H9 (cell line): Measurements from ENCODE around the gene TAOK3. TPM values are rescaled to one million over a fixed set of nuclear protein-coding genes. Genes with fewer than 3 reads are reported as not detected.
A peak's percentile ranks its signal among the peaks of the same experiment; 100 is the strongest.

Source experiments
- DNase-seq: peaks from one replicate; pipeline ENCODE4 v3.0.0-alpha.2; 2017
- H2AFZ ChIP-seq: one replicate; pipeline ENCODE4 v1.6.1; 2013; ENCODE audit warnings: mild to moderate bottlenecking, low read length, control low read depth, moderate library complexity
- H2AK5ac ChIP-seq: 2 replicates; pipeline ENCODE4 v1.6.1; 2013; ENCODE audit warnings: low read length, control low read depth, mixed read lengths; ENCODE audit not compliant: insufficient read length
- H2BK120ac ChIP-seq: one replicate; pipeline ENCODE4 v1.6.1; 2013; ENCODE audit warnings: low read depth, mild to moderate bottlenecking, low read length, control low read depth, inconsistent platforms; ENCODE audit not compliant: poor library complexity, severe bottlenecking
- H2BK12ac ChIP-seq: 2 replicates; pipeline ENCODE4 v1.6.1; 2013; ENCODE audit warnings: low read length, control low read depth, mixed read lengths, low read depth; ENCODE audit not compliant: insufficient read length
- H2BK15ac ChIP-seq: 2 replicates; pipeline ENCODE4 v1.6.1; 2013; ENCODE audit warnings: low read depth, low read length, control low read depth
- H2BK20ac ChIP-seq: one replicate; pipeline ENCODE4 v1.6.1; 2013; ENCODE audit warnings: low read depth, mild to moderate bottlenecking, low read length, control low read depth, inconsistent platforms; ENCODE audit not compliant: poor library complexity, severe bottlenecking
- H2BK5ac ChIP-seq: 2 replicates; pipeline ENCODE4 v1.6.1; 2013; ENCODE audit warnings: low read length, control low read depth, mixed read lengths; ENCODE audit not compliant: insufficient read length
- H3K14ac ChIP-seq: 2 replicates; pipeline ENCODE4 v1.6.1; 2013; ENCODE audit warnings: low read length, control low read depth; ENCODE audit not compliant: insufficient read depth
- H3K18ac ChIP-seq: 2 replicates; pipeline ENCODE4 v1.6.1; 2013; ENCODE audit warnings: low read depth, mild to moderate bottlenecking, mixed read lengths, low read length, control low read depth; ENCODE audit not compliant: insufficient read length
- H3K23ac ChIP-seq: 2 replicates; pipeline ENCODE4 v1.6.1; 2013; ENCODE audit warnings: low read length, control low read depth, mixed read lengths, low read depth; ENCODE audit not compliant: insufficient read length
- H3K23me2 ChIP-seq: 2 replicates; pipeline ENCODE4 v1.6.1; 2013; ENCODE audit warnings: low read depth, mild to moderate bottlenecking, mixed read lengths, low read length, control low read depth; ENCODE audit not compliant: insufficient read length, poor library complexity, severe bottlenecking
- H3K27ac ChIP-seq: 2 replicates; pipeline ENCODE4 v1.5.1; 2013; ENCODE audit warnings: low read length, control low read depth, mixed read lengths, low read depth; ENCODE audit not compliant: insufficient read length
- H3K27me3 ChIP-seq: 2 replicates; pipeline ENCODE4 v1.6.1; 2013; ENCODE audit warnings: low read length, control low read depth, inconsistent platforms; ENCODE audit not compliant: insufficient read depth
- H3K4ac ChIP-seq: 2 replicates; pipeline ENCODE4 v1.6.1; 2013; ENCODE audit warnings: low read depth, mild to moderate bottlenecking, control low read depth, inconsistent platforms, low read length, moderate library complexity
- H3K4me1 ChIP-seq: 2 replicates; pipeline ENCODE4 v1.6.1; 2013; ENCODE audit warnings: low read length, control low read depth, inconsistent platforms; ENCODE audit not compliant: insufficient read depth
- H3K4me2 ChIP-seq: 2 replicates; pipeline ENCODE4 v1.6.1; 2013; ENCODE audit warnings: low read length, control low read depth, mixed read lengths; ENCODE audit not compliant: insufficient read length, insufficient read depth
- H3K56ac ChIP-seq: 2 replicates; pipeline ENCODE4 v1.6.1; 2013; ENCODE audit warnings: low read depth, mild to moderate bottlenecking, mixed read lengths, low read length, control low read depth; ENCODE audit not compliant: insufficient read length
- H3K79me1 ChIP-seq: 2 replicates; pipeline ENCODE4 v1.6.1; 2013; ENCODE audit warnings: low read depth, mild to moderate bottlenecking, moderate library complexity, low read length, control low read depth, inconsistent platforms; ENCODE audit not compliant: insufficient read depth, poor library complexity, severe bottlenecking
- H3K79me2 ChIP-seq: 2 replicates; pipeline ENCODE4 v1.6.1; 2013; ENCODE audit warnings: low read length, control low read depth, inconsistent platforms; ENCODE audit not compliant: insufficient read depth
- H3K9ac ChIP-seq: 2 replicates; pipeline ENCODE4 v1.6.1; 2013; ENCODE audit warnings: low read length, control low read depth, mixed read lengths; ENCODE audit not compliant: insufficient read length; ENCODE audit errors: extremely low read depth
- H3K9me3 ChIP-seq: one replicate; pipeline ENCODE4 v1.6.1; 2013; ENCODE audit warnings: low read depth, low read length, inconsistent platforms; ENCODE audit not compliant: control insufficient read depth
- H3T11ph ChIP-seq: one replicate; pipeline ENCODE4 v1.6.1; 2013; ENCODE audit warnings: mild to moderate bottlenecking, low read length, control low read depth, inconsistent platforms
- H4K20me1 ChIP-seq: one replicate; pipeline ENCODE4 v1.6.1; 2013; ENCODE audit not compliant: control insufficient read depth, insufficient read length, insufficient read depth
- H4K5ac ChIP-seq: 2 replicates; pipeline ENCODE4 v1.6.1; 2013; ENCODE audit warnings: low read depth, mild to moderate bottlenecking, mixed read lengths, low read length, control low read depth; ENCODE audit not compliant: insufficient read length
- H4K8ac ChIP-seq: replicated peaks from 2 replicates; pipeline ENCODE4 v1.6.1; 2013; ENCODE audit warnings: low read length, control low read depth, mixed read lengths, low read depth; ENCODE audit not compliant: insufficient read length
- H4K91ac ChIP-seq: 2 replicates; pipeline ENCODE4 v1.6.1; 2013; ENCODE audit warnings: low read depth, mild to moderate bottlenecking, moderate library complexity, mixed read lengths, low read length, control low read depth; ENCODE audit not compliant: insufficient read length
- H3K27ac Mint-ChIP-seq, 3 experiments: 2 replicates in 2 of 3; 3 replicates in 1 of 3; pipeline ENCODE4 v1.8.0; 2020 to 2021; ENCODE audit warnings: mixed read lengths in 3 of 3, mild to moderate bottlenecking in 1 of 3, moderate library complexity in 1 of 3
- H3K27me3 Mint-ChIP-seq: 2 replicates; pipeline ENCODE4 v1.8.0; 2021; ENCODE audit warnings: low read depth, mild to moderate bottlenecking, moderate library complexity, mixed read lengths
- H3K36me3 Mint-ChIP-seq, 3 experiments: 2 replicates in 2 of 3; 3 replicates in 1 of 3; pipeline ENCODE4 v1.8.0; 2020 to 2021; ENCODE audit warnings: low read depth in 3 of 3, mixed read lengths in 3 of 3; ENCODE audit not compliant: insufficient read depth in 1 of 3
- H3K4me1 Mint-ChIP-seq, 2 experiments: 2 replicates each; pipeline ENCODE4 v1.8.0; 2020; ENCODE audit warnings: mixed read lengths in 2 of 2
- H3K4me3 Mint-ChIP-seq, 2 experiments: 2 replicates in 1 of 2; 3 replicates in 1 of 2; pipeline ENCODE4 v1.8.0; 2020 to 2021; ENCODE audit warnings: mild to moderate bottlenecking in 2 of 2, mixed read lengths in 2 of 2, moderate library complexity in 1 of 2
- H3K9me3 Mint-ChIP-seq, 2 experiments: 2 replicates in 1 of 2; 3 replicates in 1 of 2; pipeline ENCODE4 v1.8.0; 2020; ENCODE audit warnings: mild to moderate bottlenecking in 2 of 2, mixed read lengths in 2 of 2, moderate library complexity in 1 of 2
- WGBS: extraction: QIAGEN DNeasy Blood & Tissue Kit; methylation state at CpG from one replicate; pipeline ENCODE4 v1.1.7; 2013; ENCODE audit warnings: missing lambda C conversion rate, low lambda C conversion rate, mixed read lengths; ENCODE audit not compliant: insufficient read length; ENCODE audit errors: extremely low coverage; 5-methylcytosine and 5-hydroxymethylcytosine counted together
- total RNA-seq: library from RNA; stranded (reverse); gene quantifications from 2 replicates; pipeline ENCODE4 v1.2.1, GENCODE V29; 2021
- TF ChIP-seq, protein P1 (sequence below): fragments of 200-600 bp; sonication (generic); conservative IDR thresholded peaks from 3 replicates; pipeline ENCODE4 v1.8.0; 2021; ENCODE audit warnings: antibody characterized with exemption, mild to moderate bottlenecking

The TAOK3 gene
- total RNA-seq, 1 experiment from 2014 or later, result 5.2 TPM

- Histone ChIP-seq H2BK12ac (no peak overlapping the region), H4K5ac (no peak overlapping the region), H3K4ac (no peak overlapping the region), H3K9ac (no peak overlapping the region), H3K4me2 (no peak overlapping the region), H2BK120ac (no peak overlapping the region), H2BK20ac (no peak overlapping the region), H4K20me1 (no peaks in the 10 kb centered on the region), H3K79me1 (no peaks in the 10 kb centered on the region), H3K79me2 (no peaks in the 10 kb centered on the region), H3K27ac (no peak overlapping the region), H2BK15ac (no peak overlapping the region), H3K27me3 (no peaks in the 10 kb centered on the region), H2AK5ac (no peak overlapping the region), H3K56ac (no peak overlapping the region), H3K23ac (no peak overlapping the region), H3T11ph (no peak overlapping the region), H3K4me1 (no peaks in the 10 kb centered on the region), H3K9me3 (no peaks in the 10 kb centered on the region), H3K18ac (no peak overlapping the region), H4K91ac (no peak overlapping the region), H3K14ac (no peak overlapping the region), H2BK5ac (no peak overlapping the region), H4K8ac (no peak overlapping the region), H2AFZ (no peak overlapping the region), H3K23me2 (no peaks in the 10 kb centered on the region)
- WGBS, result no CpG with 5 or more reads among the region's 5 CpGs
- TF ChIP-seq, protein P1, sequence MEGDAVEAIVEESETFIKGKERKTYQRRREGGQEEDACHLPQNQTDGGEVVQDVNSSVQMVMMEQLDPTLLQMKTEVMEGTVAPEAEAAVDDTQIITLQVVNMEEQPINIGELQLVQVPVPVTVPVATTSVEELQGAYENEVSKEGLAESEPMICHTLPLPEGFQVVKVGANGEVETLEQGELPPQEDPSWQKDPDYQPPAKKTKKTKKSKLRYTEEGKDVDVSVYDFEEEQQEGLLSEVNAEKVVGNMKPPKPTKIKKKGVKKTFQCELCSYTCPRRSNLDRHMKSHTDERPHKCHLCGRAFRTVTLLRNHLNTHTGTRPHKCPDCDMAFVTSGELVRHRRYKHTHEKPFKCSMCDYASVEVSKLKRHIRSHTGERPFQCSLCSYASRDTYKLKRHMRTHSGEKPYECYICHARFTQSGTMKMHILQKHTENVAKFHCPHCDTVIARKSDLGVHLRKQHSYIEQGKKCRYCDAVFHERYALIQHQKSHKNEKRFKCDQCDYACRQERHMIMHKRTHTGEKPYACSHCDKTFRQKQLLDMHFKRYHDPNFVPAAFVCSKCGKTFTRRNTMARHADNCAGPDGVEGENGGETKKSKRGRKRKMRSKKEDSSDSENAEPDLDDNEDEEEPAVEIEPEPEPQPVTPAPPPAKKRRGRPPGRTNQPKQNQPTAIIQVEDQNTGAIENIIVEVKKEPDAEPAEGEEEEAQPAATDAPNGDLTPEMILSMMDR, result no peak
- DNase-seq, result no peak
- H3K4me3 Mint-ChIP-seq, result no peak overlapping the region
- 0 out of 7 replicates have a peak overlapping the region, but pooled peaks of 1 of the 3 experiments have one; percentile 44 for H3K27ac Mint-ChIP-seq
- H3K27me3 Mint-ChIP-seq, result no peaks in the 10 kb centered on the region
- no peaks in the 10 kb centered on the region for H3K9me3 Mint-ChIP-seq
- H3K36me3 Mint-ChIP-seq, result peaks cover 5 to 28% (median 19%) of the 10 kb centered on the region in 3 experiments; a peak in 6 of 7 replicates
- H3K4me1 Mint-ChIP-seq, result no peaks in the 10 kb centered on the region
These were observed 221.0 kb downstream of the TAOK3 start for GRCh38 chr12:118151755-118152154.
